A549 treated with CpdA at 1 μM for 4 hours (cell line): ENCODE results near the gene DEFB114. TPM values are rescaled to one million over a fixed set of nuclear protein-coding genes. Genes with fewer than 3 reads are reported as not detected.

Source experiments
- total RNA-seq: library from RNA; stranded (reverse); fragments of 200-300 nt; extraction: Qiagen RNA extraction; gene quantifications from 5 replicates; pipeline ENCODE4 v1.2.3, GENCODE V29; 2022; ENCODE audit warnings: low read depth

DEFB114 gene, protein sequence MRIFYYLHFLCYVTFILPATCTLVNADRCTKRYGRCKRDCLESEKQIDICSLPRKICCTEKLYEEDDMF
- not detected in 5 replicates for total RNA-seq

DNA sequence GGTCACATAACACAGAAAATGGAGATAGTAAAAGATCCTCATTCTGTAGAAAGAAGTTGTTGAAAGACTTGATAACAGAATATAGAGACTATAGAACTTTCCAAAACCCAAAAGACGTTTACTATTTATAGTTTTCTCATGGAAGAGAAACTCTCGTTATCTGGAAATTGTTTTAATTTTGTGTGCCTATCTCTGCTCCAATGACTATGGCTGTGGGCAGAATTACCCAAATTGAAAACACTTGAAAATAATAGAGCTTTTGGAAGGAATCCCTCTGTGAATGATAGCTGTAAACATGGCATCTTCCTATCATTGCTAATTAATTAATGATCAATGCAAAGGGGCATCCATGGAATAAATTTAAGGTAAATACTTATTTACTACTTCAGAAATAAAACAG is at the start of gene DEFB114:
Gene DEFB114, minus strand, starts transcription at position 101 of the 400 bp plus-strand sequence. Its CDS starts 59 bp downstream, at position 42.

DNA sequence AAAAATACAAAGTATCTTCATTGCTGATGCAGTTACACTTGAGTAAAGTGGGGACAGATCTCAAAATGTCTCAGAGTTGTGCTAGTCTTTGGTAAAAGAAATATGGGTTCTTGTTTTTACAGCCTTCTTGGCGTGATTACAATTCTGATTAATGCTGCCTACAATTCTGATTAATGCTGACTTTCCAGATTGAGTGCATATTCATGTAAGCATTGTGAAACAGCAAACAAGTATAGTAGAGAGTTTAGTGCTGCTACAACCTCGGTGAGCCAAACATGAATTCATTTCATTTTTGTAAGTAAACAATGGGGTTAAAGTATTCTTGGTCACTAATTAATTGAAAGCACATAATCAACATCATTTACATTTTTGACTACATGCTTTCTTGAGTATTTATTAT is 5.6 kb upstream of the DEFB114 start, which contains the start of gene DEFB113:
Gene DEFB113, minus strand, starts transcription at position 21 of the 400 bp plus-strand sequence. Its CDS starts 0 bp downstream, at position 21.

Other genes with a start within 250 kb of the DEFB114 start
- gene CRISP3, start 219.8 kb downstream of the DEFB114 start, total RNA-seq = not detected in 5 replicates
- not detected in 5 replicates for gene PGK2, start 176.9 kb downstream of the DEFB114 start, total RNA-seq
- gene CRISP1, start 97.6 kb downstream of the DEFB114 start, total RNA-seq = not detected in 5 replicates
- gene DEFB113, start 5.5 kb upstream of the DEFB114 start, total RNA-seq = not detected in 5 replicates
- not detected in 5 replicates for gene DEFB110, start 57.8 kb upstream of the DEFB114 start, total RNA-seq
- not detected in 5 replicates for gene DEFB112, start 85.8 kb upstream of the DEFB114 start, total RNA-seq